Lower lobe of right lung (tissue), 2 donors: ENCODE data around the gene NUAK1. TPM values are rescaled to one million over a fixed set of nuclear protein-coding genes. Genes with fewer than 3 reads are reported as not detected.

Experiments used
- ATAC-seq, 2 donors: fragments of 200-7000 bp; cut with Tn5 transposase; one replicate each; pipeline ENCODE4 v1.9.1; 2020 to 2022; ENCODE audit warnings: mild to moderate bottlenecking in 2 of 2, moderate library complexity in 2 of 2
- DNase-seq: peaks from one replicate; pipeline ENCODE4 v3.0.0-alpha.2; 2020
- H3K27ac ChIP-seq: fragments of 200-600 bp; one replicate; pipeline ENCODE4 v1.8.0; 2022
- H3K27me3 ChIP-seq: fragments of 200-600 bp; one replicate; pipeline ENCODE4 v1.8.0; 2022; ENCODE audit warnings: low read depth
- H3K36me3 ChIP-seq: fragments of 200-600 bp; one replicate; pipeline ENCODE4 v1.8.0; 2022; ENCODE audit warnings: mild to moderate bottlenecking
- H3K4me1 ChIP-seq: fragments of 200-600 bp; one replicate; pipeline ENCODE4 v1.8.0; 2022
- H3K4me3 ChIP-seq: fragments of 200-600 bp; one replicate; pipeline ENCODE4 v1.8.0; 2022; ENCODE audit warnings: mild to moderate bottlenecking
- H3K9me3 ChIP-seq: fragments of 200-600 bp; one replicate; pipeline ENCODE4 v1.8.0; 2022
- CTCF ChIP-seq: fragments of 200-600 bp; IDR thresholded peaks from one replicate; pipeline ENCODE4 v1.8.0; 2022; ENCODE audit warnings: antibody characterized with exemption, mild to moderate bottlenecking
- intact Hi-C: fragments of 100-400 bp; cut with DNase I; formaldehyde crosslinking; loops from one replicate; pipeline ENCODE4 v1.11.0; 2022
- total RNA-seq: library from RNA; stranded (reverse); fragmentation: NEBNext Ultra II Directional; extraction: Animal tissue kit (Norgen Biotek cat#: 25700); gene quantifications from one replicate; pipeline ENCODE4 v1.2.1, GENCODE V29; 2021
- donor health status: DM: no; HTN: yes; CAD: no; lungs with severe emphysema.

NUAK1 gene
- total RNA-seq, 1 donor from 2014 or later, result 17.5 TPM

GRCh38 chr12:106064721-106065021, 74.1 kb downstream of the NUAK1 start:
- H3K4me1 ChIP-seq, result peaks cover 19% of the 10 kb centered on the region
- intact Hi-C loops, result no loop called here
- no peak overlapping the region for H3K4me3 ChIP-seq
- TF ChIP-seq CTCF, result no peak
- ATAC-seq, result no peak
- no peaks in the 10 kb centered on the region for H3K27me3 ChIP-seq
- H3K36me3 ChIP-seq, result peaks cover 39% of the 10 kb centered on the region
- H3K9me3 ChIP-seq, result no peaks in the 10 kb centered on the region
- H3K27ac ChIP-seq, result no peak overlapping the region
- DNase-seq, result no peak

- TF ChIP-seq CTCF, result no peak
- no peak for DNase-seq
- Histone ChIP-seq H3K4me3 (no peak overlapping the region), H3K36me3 (peaks cover 35% of the 10 kb centered on the region), H3K27ac (no peak overlapping the region), H3K4me1 (peaks cover 19% of the 10 kb centered on the region), H3K9me3 (no peaks in the 10 kb centered on the region), H3K27me3 (no peaks in the 10 kb centered on the region)
- intact Hi-C loops, result no loop called here
- ATAC-seq, result no peak
Observed at GRCh38 chr12:106063826-106064720, 74.7 kb downstream of the NUAK1 start.

GRCh38 chr12:106062693-106063092, 76.1 kb downstream of the NUAK1 start:
- Histone ChIP-seq H3K27ac (no peak overlapping the region), H3K9me3 (no peaks in the 10 kb centered on the region), H3K27me3 (no peaks in the 10 kb centered on the region), H3K4me1 (peaks cover 19% of the 10 kb centered on the region), H3K4me3 (no peak overlapping the region), H3K36me3 (peaks cover 22% of the 10 kb centered on the region)
- TF ChIP-seq CTCF, result no peak
- DNase-seq, result no peak
- no peak for ATAC-seq
- intact Hi-C loops, result no loop called here

- H3K36me3 ChIP-seq, result no peaks in the 10 kb centered on the region
- no peaks in the 10 kb centered on the region for H3K27me3 ChIP-seq
- H3K4me3 ChIP-seq, result no peak overlapping the region
- no peak for TF ChIP-seq CTCF
- peaks cover 9% of the 10 kb centered on the region for H3K4me1 ChIP-seq
- intact Hi-C loops, result no loop called here
- no peak overlapping the region for H3K27ac ChIP-seq
- DNase-seq (no peak), ATAC-seq (no peak)
- H3K9me3 ChIP-seq, result peaks cover 12% of the 10 kb centered on the region
Observed at GRCh38 chr12:106058256-106059182, 80.2 kb downstream of the NUAK1 start.

GRCh38 chr12:106054049-106054448, 84.7 kb downstream of the NUAK1 start:
- H3K27ac ChIP-seq, result no peak overlapping the region
- ATAC-seq (no peak), DNase-seq (no peak)
- no peak overlapping the region for H3K4me3 ChIP-seq
- peaks cover 12% of the 10 kb centered on the region for H3K9me3 ChIP-seq
- no peaks in the 10 kb centered on the region for H3K36me3 ChIP-seq
- H3K27me3 ChIP-seq, result no peaks in the 10 kb centered on the region
- intact Hi-C loops, result no loop called here
- H3K4me1 ChIP-seq, result no peaks in the 10 kb centered on the region
- no peak for TF ChIP-seq CTCF
